T follicular helper cell (primary cell): ENCODE results near the gene SYNJ2.

Source experiments
- DNase-seq: peaks from one replicate; pipeline ENCODE4 v3.0.0-alpha.2; 2020; ENCODE audit warnings: low read depth

SYNJ2 gene

GRCh38 chr6:157998707-157999167 lies 17.1 kb downstream of the SYNJ2 start:
- no peak for DNase-seq

GRCh38 chr6:157999168-158000051 lies 17.7 kb downstream of the SYNJ2 start:
- DNase-seq: no peak

- no peak for DNase-seq
Measured at GRCh38 chr6:158000530-158001307, 19.1 kb downstream of the SYNJ2 start.

- DNase-seq: no peak
Measured at GRCh38 chr6:158002249-158002950, 20.7 kb downstream of the SYNJ2 start.

GRCh38 chr6:158002951-158003853 lies 21.5 kb downstream of the SYNJ2 start:
- no peak for DNase-seq

- DNase-seq: no peak
Measured at GRCh38 chr6:158003910-158004700, 22.4 kb downstream of the SYNJ2 start.

GRCh38 chr6:158004701-158005095 lies 23.0 kb downstream of the SYNJ2 start:
- no peak for DNase-seq

- DNase-seq: no peak
Measured at GRCh38 chr6:158005626-158006180, 24.0 kb downstream of the SYNJ2 start.

- no peak for DNase-seq
Measured at GRCh38 chr6:158006331-158006730, 24.7 kb downstream of the SYNJ2 start.

- no peak for DNase-seq
Measured at GRCh38 chr6:158006821-158007570, 25.3 kb downstream of the SYNJ2 start.

- DNase-seq: no peak
Measured at GRCh38 chr6:158008864-158009113, 27.1 kb downstream of the SYNJ2 start.

- DNase-seq: no peak
Measured at GRCh38 chr6:158009114-158009891, 27.6 kb downstream of the SYNJ2 start.

GRCh38 chr6:158009935-158010585 lies 28.4 kb downstream of the SYNJ2 start:
- no peak for DNase-seq

- DNase-seq: no peak
Measured at GRCh38 chr6:158010591-158011477, 29.2 kb downstream of the SYNJ2 start.

- DNase-seq: no peak
Measured at GRCh38 chr6:158011478-158011920, 29.8 kb downstream of the SYNJ2 start.

- DNase-seq: no peak
Measured at GRCh38 chr6:158011980-158012566, 30.4 kb downstream of the SYNJ2 start.
